Measurements from ENCODE around the gene PICALM.

- TF ChIP-seq POLR2A (IDR thresholded peaks at IDR 0.05) (no peak), CTCF (IDR thresholded peaks at IDR 0.05) (no peak), EP300 (IDR thresholded peaks at IDR 0.05) (no peak)
These were observed 27.7 kb downstream of the PICALM start for GRCh38 chr11:86040919-86041850.

All from tibial nerve (tissue), 4 donors.